HG03175 (cell line): Measurements from ENCODE around the gene BNC1.

Experiments used
- ATAC-seq: cut with Tn5 transposase; IDR thresholded peaks from one replicate; pipeline ENCODE4 v1.9.1; 2021; ENCODE audit warnings: mild to moderate bottlenecking, moderate library complexity; ENCODE audit not compliant: unreplicated experiment

BNC1 gene, protein sequence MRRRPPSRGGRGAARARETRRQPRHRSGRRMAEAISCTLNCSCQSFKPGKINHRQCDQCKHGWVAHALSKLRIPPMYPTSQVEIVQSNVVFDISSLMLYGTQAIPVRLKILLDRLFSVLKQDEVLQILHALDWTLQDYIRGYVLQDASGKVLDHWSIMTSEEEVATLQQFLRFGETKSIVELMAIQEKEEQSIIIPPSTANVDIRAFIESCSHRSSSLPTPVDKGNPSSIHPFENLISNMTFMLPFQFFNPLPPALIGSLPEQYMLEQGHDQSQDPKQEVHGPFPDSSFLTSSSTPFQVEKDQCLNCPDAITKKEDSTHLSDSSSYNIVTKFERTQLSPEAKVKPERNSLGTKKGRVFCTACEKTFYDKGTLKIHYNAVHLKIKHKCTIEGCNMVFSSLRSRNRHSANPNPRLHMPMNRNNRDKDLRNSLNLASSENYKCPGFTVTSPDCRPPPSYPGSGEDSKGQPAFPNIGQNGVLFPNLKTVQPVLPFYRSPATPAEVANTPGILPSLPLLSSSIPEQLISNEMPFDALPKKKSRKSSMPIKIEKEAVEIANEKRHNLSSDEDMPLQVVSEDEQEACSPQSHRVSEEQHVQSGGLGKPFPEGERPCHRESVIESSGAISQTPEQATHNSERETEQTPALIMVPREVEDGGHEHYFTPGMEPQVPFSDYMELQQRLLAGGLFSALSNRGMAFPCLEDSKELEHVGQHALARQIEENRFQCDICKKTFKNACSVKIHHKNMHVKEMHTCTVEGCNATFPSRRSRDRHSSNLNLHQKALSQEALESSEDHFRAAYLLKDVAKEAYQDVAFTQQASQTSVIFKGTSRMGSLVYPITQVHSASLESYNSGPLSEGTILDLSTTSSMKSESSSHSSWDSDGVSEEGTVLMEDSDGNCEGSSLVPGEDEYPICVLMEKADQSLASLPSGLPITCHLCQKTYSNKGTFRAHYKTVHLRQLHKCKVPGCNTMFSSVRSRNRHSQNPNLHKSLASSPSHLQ

DNA sequence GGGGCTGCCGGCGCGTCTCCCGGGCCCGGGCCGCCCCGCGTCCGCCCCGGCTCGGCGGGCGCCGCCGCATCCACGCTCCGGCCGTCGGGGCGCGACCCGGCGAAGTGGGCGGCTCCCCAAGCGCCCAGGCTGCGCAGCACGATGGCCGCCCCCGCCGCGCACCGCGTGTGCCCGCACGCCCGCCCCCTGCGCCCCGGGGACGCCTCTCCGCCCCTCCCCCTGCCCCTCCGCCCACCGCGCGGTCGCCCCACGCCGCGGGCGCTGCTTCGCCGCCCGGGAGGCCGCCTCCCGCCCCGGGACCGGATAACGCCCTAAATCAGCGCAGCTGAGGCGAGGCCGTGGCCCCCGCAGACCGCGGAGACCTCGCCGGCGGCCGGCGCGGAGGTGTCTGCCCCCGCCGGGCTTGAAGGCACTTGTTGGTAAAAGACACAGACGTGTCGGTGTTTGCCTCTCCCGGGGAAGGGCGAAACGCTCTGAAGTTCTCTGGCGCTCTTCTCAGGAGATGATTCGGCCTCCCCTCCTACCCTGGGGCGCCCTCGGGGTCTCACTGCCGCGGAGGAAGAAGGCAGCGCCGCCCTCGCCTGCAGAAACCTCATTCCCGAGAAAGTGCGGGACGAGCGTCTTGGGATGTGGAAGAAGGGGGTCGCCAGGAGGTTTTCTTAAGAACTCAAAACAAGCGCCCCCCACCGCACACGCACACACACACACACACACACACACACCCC lies at the start of gene BNC1:
TSS of gene BNC1 (minus strand) at position 106 of the 725 bp plus-strand sequence. CDS start at position 70, 36 bp downstream.
- no peak for ATAC-seq

DNA sequence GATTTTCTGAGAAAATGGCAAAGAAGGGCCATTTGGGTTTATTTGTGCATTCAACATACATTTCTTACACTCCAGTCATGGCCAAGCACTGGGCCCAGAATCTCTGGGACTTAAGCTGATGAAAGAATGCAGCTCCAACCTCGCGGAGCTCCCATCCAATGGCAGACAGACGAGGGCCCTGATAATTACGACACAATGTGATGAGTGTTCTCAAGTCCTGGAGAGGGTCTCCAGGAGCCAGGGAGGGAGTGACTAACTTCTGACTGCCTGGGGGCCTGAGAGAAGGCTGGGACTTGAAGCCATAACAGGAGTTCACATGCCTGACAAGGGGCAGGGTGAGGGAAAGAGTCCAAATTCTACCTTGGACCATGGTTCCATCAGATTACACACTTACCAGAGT lies 42.6 kb upstream of the BNC1 start:
- no peak for ATAC-seq

DNA sequence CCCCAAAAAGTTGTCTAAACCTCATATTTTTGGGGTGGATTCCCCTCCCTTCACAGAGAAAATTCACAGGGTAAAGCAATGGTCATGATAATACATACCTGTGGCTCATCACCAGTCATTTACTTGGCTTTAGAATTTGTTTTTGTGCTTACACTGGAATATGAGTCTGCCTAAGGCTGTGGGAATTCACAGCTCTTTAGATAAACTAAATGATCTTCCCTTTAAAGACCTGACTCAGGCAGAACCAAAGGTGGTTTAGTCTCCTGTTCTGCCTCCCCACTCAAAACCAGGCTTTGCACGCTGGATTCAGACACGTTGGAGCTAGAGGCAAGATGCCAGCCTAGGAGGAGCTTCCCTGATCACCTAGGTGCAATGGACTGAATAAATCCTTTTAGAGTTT lies 40.3 kb upstream of the BNC1 start:
- ATAC-seq: no peak

DNA sequence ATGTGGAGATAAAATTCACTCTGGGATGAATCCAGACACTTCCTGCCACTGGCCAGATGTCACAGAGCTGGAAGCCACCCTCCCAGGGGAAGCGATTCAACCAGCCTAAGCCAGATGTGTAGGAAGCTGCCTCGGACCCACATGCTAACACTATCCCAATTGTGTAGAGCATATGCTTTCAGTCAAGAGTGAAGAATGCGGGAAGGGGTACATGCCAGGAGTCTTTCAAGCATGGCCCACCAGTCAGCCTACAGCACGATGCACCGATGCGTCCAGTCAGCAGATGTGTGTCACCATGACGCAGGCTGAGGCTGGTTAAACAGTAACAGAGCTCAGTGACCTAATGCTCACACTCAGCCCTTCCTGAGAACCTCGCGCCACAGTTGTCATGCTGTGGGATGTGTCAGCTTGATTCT lies 38.8 kb upstream of the BNC1 start:
- no peak for ATAC-seq

DNA sequence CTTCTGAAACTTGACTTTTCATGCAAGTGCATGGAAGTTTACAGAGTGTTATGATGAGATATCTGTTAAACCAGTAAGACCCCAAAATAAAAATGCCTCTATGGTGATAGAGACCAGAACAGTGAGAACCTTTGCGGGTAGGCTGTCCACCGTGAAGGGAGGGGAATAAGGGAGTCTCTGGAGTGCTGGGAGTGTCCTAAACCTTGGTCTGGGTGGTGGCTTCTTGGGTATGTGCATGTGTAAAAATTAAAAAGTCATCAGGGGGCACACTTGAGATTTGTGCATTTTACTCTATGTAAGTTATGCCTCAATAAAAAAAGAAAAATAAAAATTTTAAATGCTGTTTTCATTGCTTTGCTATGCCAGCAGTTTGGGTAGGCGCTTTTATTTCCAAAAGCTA lies 38.2 kb upstream of the BNC1 start:
- ATAC-seq: no peak

DNA sequence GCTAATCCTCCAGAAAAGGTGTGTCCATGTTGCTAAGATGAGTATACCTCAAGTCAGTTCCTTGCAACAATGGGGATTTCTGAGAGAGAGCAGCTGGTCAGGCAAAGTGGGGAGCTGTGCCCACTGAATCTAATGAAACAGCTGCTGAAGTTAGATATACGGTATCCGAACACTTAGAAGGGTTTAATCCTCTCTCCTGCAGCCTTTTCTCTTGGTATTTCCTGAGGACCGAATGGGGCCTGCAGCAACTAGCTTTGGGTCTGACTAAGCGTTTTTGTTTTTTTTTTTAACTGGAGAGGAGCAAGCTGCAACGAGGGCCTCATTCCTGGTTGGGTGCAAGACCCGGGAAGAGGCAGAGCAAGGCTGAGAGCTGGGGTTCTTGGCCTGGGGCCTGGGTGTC lies 37.6 kb upstream of the BNC1 start:
- ATAC-seq: no peak

DNA sequence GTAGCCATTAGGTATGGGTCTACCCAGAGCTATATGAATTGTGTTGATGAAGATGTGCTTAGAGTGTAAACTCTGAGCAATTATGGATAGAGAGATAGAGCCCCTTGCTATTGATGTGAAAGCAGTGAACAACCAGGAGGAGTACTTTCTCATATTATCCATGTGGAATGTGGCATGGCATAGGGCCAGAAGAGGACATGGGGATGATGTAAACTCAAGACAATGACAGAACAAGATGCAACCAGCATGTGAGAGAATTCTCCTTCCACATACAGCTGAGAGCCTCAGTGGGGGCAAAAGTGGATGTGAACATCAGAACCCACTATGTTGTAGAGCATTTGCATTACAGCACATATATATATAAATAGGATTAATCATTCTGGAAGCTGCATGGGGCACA lies 36.4 kb upstream of the BNC1 start:
- no peak for ATAC-seq

DNA sequence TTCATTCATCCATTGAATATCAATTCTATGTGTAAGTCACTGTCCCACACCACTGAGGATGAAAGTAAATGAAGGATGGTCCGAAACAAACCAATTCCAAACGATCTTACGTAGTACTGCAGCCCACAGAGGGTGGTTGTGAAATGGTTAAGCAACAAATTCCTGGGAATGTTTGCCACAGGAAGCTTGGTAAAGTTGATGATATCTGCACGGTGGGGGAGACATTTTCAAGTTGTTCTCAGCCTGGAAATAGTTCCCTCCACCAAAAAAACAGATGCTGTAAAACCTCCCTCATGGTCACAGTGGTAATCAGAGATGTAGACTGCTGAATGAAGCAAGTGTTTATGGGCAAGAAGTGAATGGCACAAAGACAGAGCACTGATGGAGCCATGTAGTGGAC lies 35.9 kb upstream of the BNC1 start:
- ATAC-seq: no peak

DNA sequence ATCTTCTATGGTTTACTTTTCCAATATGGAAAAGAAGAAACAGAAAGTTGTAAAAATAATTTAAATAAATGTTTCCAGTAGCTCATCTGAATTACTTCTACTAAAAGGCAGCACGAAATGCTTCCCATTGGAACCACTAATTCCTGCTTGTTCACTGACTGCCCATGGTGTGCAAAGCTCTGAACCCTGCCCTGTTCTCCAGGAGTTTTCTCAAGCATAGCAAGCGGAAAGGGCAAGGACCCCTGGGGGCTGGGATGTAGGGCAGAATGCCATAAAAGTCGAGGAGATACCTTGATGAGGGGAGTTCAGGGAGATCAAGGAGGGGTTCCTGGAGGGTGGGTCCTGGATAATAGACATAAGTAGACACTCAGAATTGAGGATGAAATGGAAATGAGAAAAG lies 35.3 kb upstream of the BNC1 start:
- no peak for ATAC-seq

DNA sequence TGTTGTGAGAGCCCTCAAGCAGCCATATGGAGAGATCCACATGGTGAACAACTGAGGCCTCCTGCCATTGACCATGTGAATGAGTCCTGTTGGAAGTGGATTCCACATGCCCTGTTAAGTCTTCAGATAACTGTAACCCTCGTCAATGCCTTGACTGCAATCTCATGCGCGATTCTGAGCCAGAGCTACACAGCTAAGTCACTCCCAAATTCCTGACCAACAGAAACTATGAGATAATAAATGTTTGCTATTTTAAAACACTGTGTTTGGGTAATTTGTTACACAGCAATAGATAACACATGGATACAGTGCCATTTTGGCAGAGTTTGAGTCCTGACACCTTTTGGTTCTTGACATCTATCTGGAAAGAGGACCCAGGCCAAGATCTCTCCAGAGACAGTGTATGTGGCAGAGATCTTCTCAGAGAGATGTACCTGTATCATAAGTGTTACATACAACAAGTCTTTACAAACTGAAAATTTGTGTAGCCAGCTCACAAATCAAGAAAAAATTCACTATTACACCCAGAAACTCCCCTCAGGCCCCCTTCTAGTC lies 34.5 kb upstream of the BNC1 start:
- no peak for ATAC-seq

DNA sequence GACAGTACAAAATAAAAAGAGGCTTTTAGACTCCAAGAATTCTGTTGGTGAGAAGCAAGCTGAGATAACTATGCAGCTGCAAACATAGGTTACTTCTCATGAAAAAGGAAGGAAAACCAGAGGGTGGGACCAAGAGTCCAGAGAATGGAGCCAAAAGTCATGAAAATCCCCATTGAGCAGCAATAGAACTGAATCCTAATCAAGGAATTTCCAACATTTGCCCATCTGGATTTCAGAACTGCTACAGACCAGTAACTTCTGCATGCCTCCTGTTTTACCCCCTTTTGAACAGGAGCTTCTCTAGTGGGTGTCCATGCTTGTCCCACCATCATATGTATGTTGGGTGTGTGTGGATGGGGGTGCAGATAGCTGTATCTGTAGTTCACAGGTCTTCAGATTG lies 33.6 kb upstream of the BNC1 start:
- ATAC-seq: no peak

DNA sequence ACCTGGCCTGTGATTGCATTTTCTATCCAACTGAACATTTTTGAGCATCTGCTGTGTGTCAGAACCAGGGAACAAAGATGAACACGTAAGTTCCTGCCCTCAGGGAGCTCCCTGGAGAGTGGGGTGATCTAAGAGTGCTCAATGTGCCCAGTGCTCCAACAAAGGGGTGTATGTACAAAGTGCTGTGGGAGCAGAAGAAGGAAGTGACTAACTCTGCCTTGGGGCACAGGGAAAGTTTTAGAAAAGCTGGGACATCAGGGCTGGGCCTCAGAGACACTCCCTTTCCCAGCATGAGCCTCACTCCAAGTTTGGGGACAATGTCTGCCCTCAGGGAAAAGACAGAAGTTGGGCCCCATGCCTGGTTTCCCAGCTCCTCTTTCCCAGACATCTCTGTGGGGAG lies 27.6 kb upstream of the BNC1 start:
- ATAC-seq: no peak

DNA sequence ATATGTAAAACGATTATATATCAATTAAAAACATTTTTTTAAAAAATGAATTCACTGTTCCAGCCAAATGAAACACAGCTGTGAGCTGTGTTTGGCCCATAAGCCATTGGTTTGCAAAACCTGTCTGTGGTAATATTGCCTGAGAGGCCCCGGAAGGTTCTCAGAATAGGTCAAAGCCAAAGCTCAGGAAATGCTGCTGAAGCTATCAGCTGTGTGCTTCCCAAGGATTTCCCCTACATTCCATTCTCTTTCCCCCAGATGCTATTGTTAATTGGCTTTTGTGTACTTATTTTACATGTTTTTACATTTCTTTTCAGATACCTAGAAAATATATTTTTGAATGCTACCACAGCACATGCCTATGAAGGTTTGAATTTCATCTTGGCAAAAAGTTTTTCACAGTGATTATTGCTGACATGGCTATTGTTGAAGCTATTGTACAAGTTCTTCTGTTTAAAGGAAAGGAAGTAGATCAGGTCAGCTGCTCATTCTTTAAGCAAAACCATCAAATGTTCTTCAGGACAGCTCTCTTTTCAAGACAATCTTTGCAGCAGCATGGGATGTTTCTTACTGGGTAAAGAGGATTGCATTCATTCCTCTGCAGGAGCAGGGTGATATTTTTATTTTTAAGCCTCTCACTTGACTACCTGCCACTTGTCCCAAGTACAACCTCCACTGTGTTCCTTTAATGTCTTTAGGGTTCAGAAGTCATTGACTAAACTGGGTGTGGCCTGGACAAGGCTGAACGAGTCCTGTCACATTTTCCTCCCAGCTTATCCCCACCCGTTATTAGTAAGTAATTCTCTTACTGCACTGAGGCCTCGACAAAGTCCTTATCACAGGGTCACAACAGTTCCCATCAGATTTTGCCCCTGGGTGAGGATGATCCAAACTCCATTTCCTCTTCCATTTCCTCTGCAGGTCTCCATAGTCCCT lies 26.3 kb upstream of the BNC1 start:
- no peak for ATAC-seq

DNA sequence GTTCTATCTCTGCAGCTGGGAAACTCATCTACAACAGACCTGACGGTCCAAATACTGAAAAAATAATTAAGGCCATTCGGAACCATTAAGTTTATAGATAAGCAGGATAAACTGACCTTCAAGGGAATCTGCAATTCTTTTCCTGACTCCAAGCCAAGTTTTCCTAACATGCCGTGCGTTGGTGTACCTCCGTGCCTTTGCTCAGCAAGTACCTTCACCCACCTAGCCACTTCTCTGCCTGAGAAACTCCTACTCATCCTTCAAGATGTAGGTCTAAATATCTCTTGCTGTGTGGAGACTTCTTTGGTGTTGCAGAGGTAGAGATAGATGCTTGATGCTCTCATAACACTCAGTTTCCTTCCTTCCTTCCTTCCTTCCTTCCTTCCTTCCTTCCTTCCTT lies 24.2 kb upstream of the BNC1 start:
- ATAC-seq: no peak

DNA sequence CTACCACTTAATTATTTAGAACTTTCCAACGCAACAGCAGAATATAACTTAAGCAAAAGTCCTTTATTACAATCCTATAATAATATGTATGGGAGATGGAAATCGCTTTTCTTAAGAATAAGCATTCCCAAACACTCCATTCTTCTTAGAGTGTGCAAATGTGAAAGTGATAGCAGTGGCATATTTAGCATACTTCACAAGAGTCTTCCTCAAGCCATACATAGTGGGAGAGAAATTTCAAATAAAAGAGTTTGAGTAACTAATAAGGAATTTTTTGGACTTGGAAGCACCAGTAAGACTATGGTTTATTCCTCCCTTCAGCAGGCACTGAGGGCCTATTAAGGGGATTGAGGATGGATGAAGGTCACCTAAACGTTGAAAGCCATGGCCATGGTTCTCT lies 22.1 kb upstream of the BNC1 start:
- ATAC-seq: no peak

DNA sequence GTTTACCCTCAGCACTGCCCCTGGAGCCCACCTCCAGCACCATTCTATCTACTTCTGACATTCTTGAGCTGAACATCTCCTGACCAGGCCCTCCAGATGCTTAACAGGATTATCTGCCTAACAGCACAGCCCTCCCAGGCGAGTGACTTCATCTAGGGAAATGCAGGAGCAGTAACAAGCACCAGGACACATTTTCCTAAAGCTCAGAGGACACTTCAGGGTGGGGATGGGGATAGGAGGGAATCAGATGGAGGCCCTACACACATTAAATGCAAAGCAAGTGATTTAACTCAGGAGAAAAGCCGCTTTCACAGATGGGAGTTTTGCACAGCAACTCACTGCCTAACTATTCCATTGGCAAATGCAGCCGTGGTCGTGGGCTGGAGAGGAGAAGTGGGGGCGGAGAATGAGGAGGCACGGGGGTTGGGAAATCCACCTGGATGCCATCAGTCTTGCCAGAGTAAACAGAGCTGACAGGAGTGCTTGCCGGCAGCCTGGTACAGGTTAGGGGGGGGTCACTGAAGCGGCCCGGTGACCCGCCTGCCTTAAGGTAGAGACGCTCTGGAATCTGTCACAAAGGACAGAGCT lies 21.3 kb upstream of the BNC1 start:
- no peak for ATAC-seq

DNA sequence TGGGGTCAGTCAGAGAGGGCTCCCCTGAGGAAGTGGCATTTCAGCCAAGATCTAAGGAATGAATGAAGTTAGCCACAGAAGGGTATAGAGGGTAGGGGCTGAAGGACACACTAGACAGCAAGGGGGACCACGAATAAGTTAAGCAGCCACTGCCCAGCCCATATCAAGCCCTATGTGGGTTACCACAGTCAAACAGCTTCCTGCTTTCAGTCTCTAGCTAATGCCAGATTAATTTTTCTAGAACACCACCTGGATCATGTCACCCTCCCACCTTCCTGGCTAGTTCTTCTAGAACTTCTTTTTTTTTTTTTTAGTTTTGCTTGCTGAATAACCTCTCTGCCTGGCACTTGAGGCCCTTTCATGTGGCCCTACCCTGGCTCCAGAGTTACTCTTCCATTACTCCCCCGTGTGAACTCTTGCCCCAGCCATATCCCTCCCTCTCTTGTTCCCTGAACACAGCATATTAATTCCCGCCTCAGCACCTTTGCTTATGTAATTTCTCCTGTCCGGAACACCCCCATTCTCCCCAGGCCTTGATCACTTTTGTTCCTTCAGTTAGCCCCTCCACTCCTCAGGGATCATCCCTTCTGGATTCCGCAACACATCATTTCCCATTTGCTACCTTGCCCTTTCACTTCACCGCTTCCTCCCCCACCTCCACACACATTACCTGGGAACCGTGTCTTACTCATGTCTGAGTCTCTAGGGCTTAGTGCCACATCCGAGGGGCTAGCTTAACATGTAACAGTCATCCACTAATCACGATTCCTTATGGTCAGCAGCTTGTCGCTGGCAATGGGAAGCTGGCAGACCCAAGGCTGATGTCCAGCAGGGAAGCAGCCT lies 20.6 kb upstream of the BNC1 start:
- ATAC-seq: no peak

DNA sequence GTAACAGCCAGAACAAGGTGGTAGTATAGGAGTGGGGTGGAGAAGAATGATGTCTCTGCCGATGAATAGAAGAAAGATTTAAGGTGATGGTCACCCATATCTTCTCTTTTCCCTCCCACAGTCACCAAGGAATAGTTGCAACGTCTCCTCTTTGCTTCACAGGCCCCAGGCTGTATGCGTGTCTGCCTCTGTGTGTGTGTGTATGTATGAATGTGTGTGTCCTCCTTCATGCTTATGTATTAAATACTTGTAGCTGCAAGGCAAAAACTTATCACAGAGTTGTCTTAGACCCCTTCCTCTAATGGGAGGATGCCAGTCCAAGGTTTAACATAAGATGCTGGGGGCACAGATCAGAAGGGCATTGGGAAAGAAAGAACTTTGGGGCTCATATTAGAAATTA lies 19.1 kb upstream of the BNC1 start:
- ATAC-seq: no peak

DNA sequence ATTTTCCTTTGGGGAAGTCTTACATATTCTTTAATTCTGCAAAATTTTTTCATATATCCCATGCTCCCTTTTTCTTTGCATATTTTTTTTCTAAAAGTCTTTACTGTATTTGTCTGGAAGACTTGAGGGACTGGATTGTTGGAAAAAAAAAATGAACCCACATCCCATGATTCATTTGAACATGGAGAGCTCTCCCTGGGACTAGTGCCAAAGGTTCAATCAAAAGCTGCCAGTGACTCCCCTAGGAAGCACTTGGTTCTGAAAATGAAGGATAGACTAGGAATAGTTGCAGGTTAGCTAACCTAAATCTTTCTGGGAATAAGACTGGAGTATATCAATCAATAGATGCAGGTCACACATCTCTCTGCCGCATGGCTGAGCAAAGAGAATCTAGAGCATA lies 16.4 kb upstream of the BNC1 start:
- ATAC-seq: no peak
